ENCODE data around the gene TASP1. TPM values are rescaled to one million over a fixed set of nuclear protein-coding genes. Genes with fewer than 3 reads are reported as not detected.

The TASP1 gene
- total RNA-seq, 1 experiment from 2014 or later, result 8.9 TPM

- ATAC-seq, result no peak
- no peaks in the 10 kb centered on the region for H3K36me3 ChIP-seq (ENCODE audit: control insufficient read depth, insufficient read depth, low read length)
- TF ChIP-seq POLR2AphosphoS5 (IDR thresholded peaks at IDR 0.05; ENCODE audit: low read depth, low read length), result no peak
- no peak for TF ChIP-seq REST (IDR thresholded peaks at IDR 0.05; ENCODE audit: insufficient read depth in 1 of 2, low read depth in 2 of 2, low read length in 1 of 2)
- no peak for TF ChIP-seq CTCF (IDR thresholded peaks at IDR 0.05)
- no peak for TF ChIP-seq TCF7L2 (IDR thresholded peaks at IDR 0.05; ENCODE audit: low read depth, low read length)
- TF ChIP-seq SIN3A (IDR thresholded peaks at IDR 0.05; ENCODE audit: borderline replicate concordance, insufficient read depth, low read depth, low read length), result no peak
- H3K27ac ChIP-seq (ENCODE audit: low read length), result no peak overlapping the region
- no peak for DNase-seq (ENCODE audit: low read depth, low spot score)
- intact Hi-C loops (cut with micrococcal nuclease; ENCODE audit: unreplicated experiment), result no loop called here
- ChIA-PET CTCF (no interaction called here), POLR2A (no interaction called here)
- H3K4me1 ChIP-seq (ENCODE audit: control insufficient read depth, insufficient read depth, low read length), result no peaks in the 10 kb centered on the region
- in situ Hi-C loops (cut with HindIII; ENCODE audit: low pct_unique_long_range_greater_than_20kb, low sequenced_read_pairs), result no loop called here
- no peak overlapping the region for H3K4me3 ChIP-seq (ENCODE audit: low read depth in 2 of 2, low read length in 2 of 2)
- no peaks in the 10 kb centered on the region for H3K9me3 ChIP-seq (ENCODE audit: control insufficient read depth, insufficient read depth, low read depth, low read length)
- no peaks in the 10 kb centered on the region for H3K27me3 ChIP-seq (ENCODE audit: control insufficient read depth, insufficient read depth, low read length)
- BruUV-seq (replicated peaks), result no TSS peak
Observed at GRCh38 chr20:13492001-13492481, 146.7 kb downstream of the TASP1 start.

GRCh38 chr20:13487202-13487601, 151.5 kb downstream of the TASP1 start:
- H3K27me3 ChIP-seq (ENCODE audit: control insufficient read depth, insufficient read depth, low read length), result no peaks in the 10 kb centered on the region
- no peak for DNase-seq (ENCODE audit: low read depth, low spot score)
- intact Hi-C loops (cut with micrococcal nuclease; ENCODE audit: unreplicated experiment) (no loop called here), in situ Hi-C loops (cut with HindIII; ENCODE audit: low pct_unique_long_range_greater_than_20kb, low sequenced_read_pairs) (no loop called here)
- no peaks in the 10 kb centered on the region for H3K4me1 ChIP-seq (ENCODE audit: control insufficient read depth, insufficient read depth, low read length)
- ChIA-PET POLR2A (no interaction called here), CTCF (no interaction called here)
- no peak for ATAC-seq
- no peak overlapping the region for H3K27ac ChIP-seq (ENCODE audit: low read length)
- TF ChIP-seq SIN3A (IDR thresholded peaks at IDR 0.05; ENCODE audit: borderline replicate concordance, insufficient read depth, low read depth, low read length) (no peak), TCF7L2 (IDR thresholded peaks at IDR 0.05; ENCODE audit: low read depth, low read length) (no peak), REST (IDR thresholded peaks at IDR 0.05; ENCODE audit: insufficient read depth in 1 of 2, low read depth in 2 of 2, low read length in 1 of 2) (no peak), POLR2AphosphoS5 (IDR thresholded peaks at IDR 0.05; ENCODE audit: low read depth, low read length) (no peak), CTCF (IDR thresholded peaks at IDR 0.05) (no peak)
- no peaks in the 10 kb centered on the region for H3K9me3 ChIP-seq (ENCODE audit: control insufficient read depth, insufficient read depth, low read depth, low read length)
- no TSS peak for BruUV-seq (replicated peaks)
- H3K36me3 ChIP-seq (ENCODE audit: control insufficient read depth, insufficient read depth, low read length), result no peaks in the 10 kb centered on the region; the same call in 1 of the 2 replicates
- H3K4me3 ChIP-seq (ENCODE audit: low read depth in 2 of 2, low read length in 2 of 2), result no peak overlapping the region

Data from Panc1 (cell line).